ENCODE data around the gene DCP1B. TPM values are rescaled to one million over a fixed set of nuclear protein-coding genes. Genes with fewer than 3 reads are reported as not detected.
A peak's percentile ranks its signal among the peaks of the same experiment; 100 is the strongest.

The DCP1B gene
- total and polyA plus RNA-seq, 2 experiments from 2014 or later, result 27.8 to 27.9 TPM

DNA sequence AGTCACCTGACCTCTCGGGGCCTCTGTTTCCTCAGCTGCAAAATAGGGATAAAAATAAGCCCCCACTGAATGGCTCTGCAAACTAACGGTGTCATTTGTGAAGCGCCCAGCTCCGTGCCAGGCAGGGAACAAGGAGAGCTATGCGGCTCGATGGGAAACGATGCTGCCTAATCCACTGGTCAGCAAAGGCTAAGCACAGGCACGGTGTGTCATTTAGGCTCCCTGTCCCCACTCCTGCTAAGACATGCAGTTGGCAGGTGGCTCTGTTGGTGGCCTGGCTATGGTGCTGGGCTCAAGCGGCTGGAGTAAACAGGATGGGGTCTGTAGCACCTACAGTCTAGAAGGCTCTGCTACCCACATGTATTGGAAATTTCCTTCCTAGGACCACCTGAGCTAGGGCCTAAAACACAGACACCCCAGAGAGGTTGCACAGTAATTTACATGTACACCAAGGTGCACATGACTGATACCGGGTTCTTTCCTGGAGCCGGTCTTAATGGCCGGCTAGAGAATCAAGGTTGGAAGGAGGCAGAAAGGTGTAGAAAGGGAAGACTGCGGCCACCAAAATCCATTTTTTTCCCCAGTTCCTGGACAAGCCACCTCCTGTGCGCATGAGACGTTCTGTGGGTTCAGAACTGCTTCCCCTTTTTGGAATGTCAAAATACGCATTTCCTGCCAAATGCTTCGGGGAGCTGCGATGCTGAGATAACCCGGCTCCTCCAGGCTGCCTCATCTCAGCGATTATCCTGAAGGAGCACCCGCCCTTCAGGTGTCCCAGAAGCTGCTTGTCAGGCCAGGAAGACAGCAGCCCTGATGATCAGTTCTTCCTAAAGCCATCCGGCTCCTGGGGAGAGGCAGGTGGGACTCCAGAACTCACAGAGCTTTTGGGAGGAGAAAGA is 86.8 kb downstream of the DCP1B start:
- Histone ChIP-seq H3K4me1 (ENCODE audit: low read depth) (peaks cover 31% of the 10 kb centered on the region), H3K9me3 (ENCODE audit: low read depth) (no peaks in the 10 kb centered on the region), H3K27ac (no peak overlapping the region), H3K27me3 (no peaks in the 10 kb centered on the region), H3K36me3 (no peaks in the 10 kb centered on the region), H3K4me3 (no peak overlapping the region)
- no peak for DNase-seq (ENCODE audit: low read depth in 1 of 2, low spot score in 1 of 2)
- TF ChIP-seq, protein P1, sequence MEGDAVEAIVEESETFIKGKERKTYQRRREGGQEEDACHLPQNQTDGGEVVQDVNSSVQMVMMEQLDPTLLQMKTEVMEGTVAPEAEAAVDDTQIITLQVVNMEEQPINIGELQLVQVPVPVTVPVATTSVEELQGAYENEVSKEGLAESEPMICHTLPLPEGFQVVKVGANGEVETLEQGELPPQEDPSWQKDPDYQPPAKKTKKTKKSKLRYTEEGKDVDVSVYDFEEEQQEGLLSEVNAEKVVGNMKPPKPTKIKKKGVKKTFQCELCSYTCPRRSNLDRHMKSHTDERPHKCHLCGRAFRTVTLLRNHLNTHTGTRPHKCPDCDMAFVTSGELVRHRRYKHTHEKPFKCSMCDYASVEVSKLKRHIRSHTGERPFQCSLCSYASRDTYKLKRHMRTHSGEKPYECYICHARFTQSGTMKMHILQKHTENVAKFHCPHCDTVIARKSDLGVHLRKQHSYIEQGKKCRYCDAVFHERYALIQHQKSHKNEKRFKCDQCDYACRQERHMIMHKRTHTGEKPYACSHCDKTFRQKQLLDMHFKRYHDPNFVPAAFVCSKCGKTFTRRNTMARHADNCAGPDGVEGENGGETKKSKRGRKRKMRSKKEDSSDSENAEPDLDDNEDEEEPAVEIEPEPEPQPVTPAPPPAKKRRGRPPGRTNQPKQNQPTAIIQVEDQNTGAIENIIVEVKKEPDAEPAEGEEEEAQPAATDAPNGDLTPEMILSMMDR (IDR thresholded peaks at IDR 0.05; ENCODE audit: low read depth, low read length), result no peak

DNA sequence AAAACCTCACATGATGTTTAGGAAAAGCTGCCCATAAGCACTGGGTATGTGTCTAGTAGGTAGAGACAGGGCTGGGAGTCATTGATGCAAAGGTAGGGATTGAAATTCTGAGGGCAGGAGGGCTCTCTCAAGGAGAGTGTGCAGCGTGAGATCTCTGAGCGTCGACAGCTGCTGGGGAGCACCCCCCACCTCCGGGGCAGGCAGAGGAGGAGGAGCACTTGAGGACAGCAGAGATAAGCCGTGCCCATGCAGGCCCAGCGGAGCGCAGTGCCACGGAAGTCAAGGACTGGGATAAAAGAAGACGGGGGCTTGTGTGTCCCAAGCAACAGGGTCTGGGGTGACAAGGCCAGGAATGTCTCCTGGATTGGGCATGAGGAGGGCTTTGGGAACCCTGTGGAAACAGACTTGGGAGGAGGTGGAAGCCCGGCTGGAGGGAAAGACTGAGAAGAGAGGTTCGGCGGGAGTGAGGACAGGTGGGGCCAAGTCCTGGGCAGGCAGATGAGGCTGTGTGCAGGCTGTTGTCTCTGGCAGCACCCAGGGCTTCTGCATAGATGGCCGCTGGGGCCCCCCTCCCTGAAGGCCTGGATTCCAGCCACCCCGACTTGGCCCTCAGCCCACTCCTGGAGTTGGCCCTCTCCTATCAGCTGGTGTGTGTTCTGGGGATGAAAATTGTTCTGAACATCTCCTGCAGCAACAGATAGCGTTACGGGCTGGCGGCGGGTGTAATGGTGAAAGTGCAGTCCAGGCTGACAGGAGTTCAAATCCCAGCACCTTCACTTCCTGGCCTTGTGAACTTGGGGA is 87.7 kb downstream of the DCP1B start:
- Histone ChIP-seq H3K27ac (no peak overlapping the region), H3K36me3 (no peaks in the 10 kb centered on the region), H3K27me3 (no peaks in the 10 kb centered on the region), H3K9me3 (ENCODE audit: low read depth) (no peaks in the 10 kb centered on the region), H3K4me3 (no peak overlapping the region), H3K4me1 (ENCODE audit: low read depth) (peaks cover 31% of the 10 kb centered on the region)
- TF ChIP-seq, protein P1 (IDR thresholded peaks at IDR 0.05; ENCODE audit: low read depth, low read length), result no peak
- DNase-seq (ENCODE audit: low read depth in 1 of 2, low spot score in 1 of 2), result peak; percentile 48 to 55

DNA sequence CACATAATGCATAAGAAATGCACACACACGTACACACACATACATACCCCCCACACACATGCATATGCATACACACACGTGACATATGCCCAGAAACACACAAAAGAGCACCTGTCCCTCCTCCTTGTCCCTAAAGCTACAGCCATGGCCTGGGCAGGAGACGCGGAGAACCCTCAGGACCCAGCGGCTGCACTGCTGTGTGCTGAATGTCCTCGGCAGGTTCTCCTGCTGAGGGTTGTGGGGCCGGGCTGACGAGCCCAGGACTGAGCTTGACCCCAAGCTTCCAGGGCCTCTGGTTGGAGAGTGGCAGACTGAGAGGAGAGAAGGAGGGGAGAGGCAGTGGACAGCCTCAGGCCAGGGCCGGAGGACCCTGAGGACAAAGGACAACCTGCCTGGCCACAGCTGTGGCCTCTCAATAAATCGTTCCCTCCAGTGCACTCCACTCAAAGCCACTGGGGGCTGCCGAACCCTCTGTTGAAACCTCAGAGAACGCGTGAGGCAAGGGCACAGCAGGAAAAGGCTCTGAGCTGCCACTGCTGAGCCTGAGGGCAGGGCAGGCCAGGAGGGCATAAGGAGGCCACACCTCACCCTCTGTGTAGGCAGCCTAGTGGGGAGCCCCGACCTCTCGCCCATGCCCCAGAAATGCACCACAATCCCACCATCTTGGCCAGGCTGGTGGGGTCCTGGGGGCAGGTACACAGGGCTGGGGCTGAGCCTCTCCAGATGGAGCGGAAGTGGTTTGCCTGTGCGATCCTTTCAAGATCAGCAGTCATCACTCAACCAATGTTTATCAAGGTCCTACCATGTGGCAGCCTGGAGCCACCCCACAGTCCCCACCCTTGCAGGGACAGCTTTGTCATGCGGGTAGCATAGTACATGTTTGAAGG is 88.9 kb downstream of the DCP1B start:
- DNase-seq (ENCODE audit: low read depth in 1 of 2, low spot score in 1 of 2), result no peak
- TF ChIP-seq, protein P1 (IDR thresholded peaks at IDR 0.05; ENCODE audit: low read depth, low read length), result no peak
- H3K36me3 ChIP-seq, result no peaks in the 10 kb centered on the region
- H3K4me1 ChIP-seq (ENCODE audit: low read depth), result peaks cover 31% of the 10 kb centered on the region
- no peak overlapping the region for H3K4me3 ChIP-seq
- H3K9me3 ChIP-seq (ENCODE audit: low read depth), result no peaks in the 10 kb centered on the region
- no peaks in the 10 kb centered on the region for H3K27me3 ChIP-seq
- H3K27ac ChIP-seq, result no peak overlapping the region

DNA sequence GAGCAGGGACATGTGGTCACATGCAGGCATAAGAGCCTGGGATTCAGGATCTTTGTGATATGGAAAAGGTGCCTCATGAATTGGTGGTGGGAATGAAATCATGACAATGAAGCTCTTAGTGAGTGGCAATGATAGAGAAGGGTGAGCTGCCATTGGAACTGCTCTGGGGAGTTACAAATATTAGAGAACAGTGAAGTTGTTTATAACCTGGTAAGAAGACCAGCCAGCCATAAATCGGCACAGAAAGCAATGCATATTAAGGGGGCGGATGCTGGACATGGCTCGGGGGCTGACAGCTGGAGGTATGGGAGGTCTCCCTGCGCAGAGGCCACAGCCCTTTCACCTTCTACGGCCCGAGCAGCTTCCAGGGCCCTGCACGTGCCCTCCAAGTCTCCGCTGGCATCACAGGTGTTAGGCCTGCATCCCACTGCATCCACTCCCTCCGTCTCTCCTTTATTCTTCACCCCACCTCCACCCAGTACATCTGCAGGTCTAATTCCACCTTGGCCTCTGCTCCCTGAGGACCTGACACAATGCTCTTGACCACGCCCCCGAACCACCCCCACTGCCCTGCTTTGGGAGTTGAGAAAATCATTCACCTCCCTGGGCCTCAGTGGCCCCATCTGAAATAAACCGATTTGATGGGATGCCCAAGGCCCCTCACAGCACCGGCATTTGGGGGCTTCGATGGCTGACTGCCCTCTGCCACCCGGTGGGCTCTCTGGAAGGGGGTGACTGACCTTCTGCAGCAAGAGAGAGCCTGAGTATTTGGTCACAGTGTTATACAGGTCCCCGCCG is 89.9 kb downstream of the DCP1B start:
- Histone ChIP-seq H3K27me3 (no peaks in the 10 kb centered on the region), H3K27ac (no peak overlapping the region), H3K36me3 (no peaks in the 10 kb centered on the region), H3K4me1 (ENCODE audit: low read depth) (peaks cover 31% of the 10 kb centered on the region), H3K9me3 (ENCODE audit: low read depth) (no peaks in the 10 kb centered on the region), H3K4me3 (no peak overlapping the region)
- DNase-seq (ENCODE audit: low read depth in 1 of 2, low spot score in 1 of 2), result no peak
- TF ChIP-seq, protein P1 (IDR thresholded peaks at IDR 0.05; ENCODE audit: low read depth, low read length), result no peak
